Psoas muscle (tissue), 8 donors: ENCODE data around the gene MAST3. TPM values are rescaled to one million over a fixed set of nuclear protein-coding genes. Genes with fewer than 3 reads are reported as not detected.

Source experiments
- ATAC-seq, 4 donors: fragments of 200-7000 bp; cut with Tn5 transposase; one replicate each; pipeline ENCODE4 v1.9.1; 2020; ENCODE audit warnings: moderate library complexity in 3 of 4, mild to moderate bottlenecking in 2 of 4
- DNase-seq, 2 donors: peaks; one replicate each; pipeline ENCODE4 v3.0.0-alpha.2; 2020
- H3K27ac ChIP-seq: fragments of 200-600 bp; one replicate; pipeline ENCODE4 v1.8.0; 2022
- H3K27me3 ChIP-seq, 3 donors: fragments of 200-600 bp in 1 of 3; one replicate each; pipeline versions ENCODE4 v1.6.1 to v1.8.0; 2013 to 2022; ENCODE audit warnings: low read length in 2 of 3, mild to moderate bottlenecking in 2 of 3, moderate library complexity in 1 of 3; ENCODE audit not compliant: insufficient read depth in 3 of 3
- H3K36me3 ChIP-seq, 2 donors: fragments of 200-600 bp in 1 of 2; one replicate each; pipeline versions ENCODE4 v1.6.1 to v1.8.0; 2013 to 2022; ENCODE audit warnings: low read depth in 1 of 2, mild to moderate bottlenecking in 1 of 2, moderate library complexity in 1 of 2; ENCODE audit not compliant: insufficient read depth in 1 of 2
- H3K4me1 ChIP-seq: fragments of 200-600 bp; one replicate; pipeline ENCODE4 v1.8.0; 2022
- H3K4me3 ChIP-seq: fragments of 200-600 bp; one replicate; pipeline ENCODE4 v1.8.0; 2022; ENCODE audit warnings: mild to moderate bottlenecking
- H3K9me3 ChIP-seq: fragments of 200-600 bp; one replicate; pipeline ENCODE4 v1.8.0; 2022
- CTCF ChIP-seq: fragments of 200-600 bp; IDR thresholded peaks from one replicate; pipeline ENCODE4 v1.8.0; 2022; ENCODE audit warnings: antibody characterized with exemption
- WGBS, 3 donors: extraction: QIAGEN DNeasy Blood & Tissue Kit; methylation state at CpG; one replicate each; pipeline versions ENCODE4 v1.1.6 to v1.1.7; 2013; 5-methylcytosine and 5-hydroxymethylcytosine counted together
- intact Hi-C, 2 donors: fragments of 100-400 bp; cut with DNase I; formaldehyde crosslinking; loops; one replicate each; pipeline versions ENCODE4 v1.11.0 to v1.14.2; 2022
- polyA plus RNA-seq, 3 donors: library from polyadenylated mRNA; stranded (reverse); fragments of 200-250 nt; gene quantifications; one replicate each; pipeline ENCODE4 v1.2.3, GENCODE V29; 2013
- total RNA-seq, 4 donors: library from RNA; stranded (reverse); fragmentation: NEBNext Ultra II Directional in 2 of 4; extraction: Animal tissue kit (Norgen Biotek cat#: 25700) in 2 of 4; gene quantifications; one replicate each; pipeline versions ENCODE4 v1.2.1 to v1.2.4, GENCODE V29; 2021 to 2023
- donor health status: healthy with polysubstance abuse.
- donor health status: DM: no; HTN: no; CAD: no; lungs with moderate emphysema.
- donor health status: Bipolar disorder and iron deficiency.
- donor health status: healthy.
- donor health status: DM: yes; HTN: yes; CAD: no.
- donor health status: DM: no; HTN: no; CAD: no.
- donor health status: DM: no; HTN: no; CAD: no.
- donor health status: DM: yes; HTN: yes; CAD: no.

MAST3 gene
- total and polyA plus RNA-seq, 7 donors, result 0.34 to 5.1 (median 2.5) TPM

DNA sequence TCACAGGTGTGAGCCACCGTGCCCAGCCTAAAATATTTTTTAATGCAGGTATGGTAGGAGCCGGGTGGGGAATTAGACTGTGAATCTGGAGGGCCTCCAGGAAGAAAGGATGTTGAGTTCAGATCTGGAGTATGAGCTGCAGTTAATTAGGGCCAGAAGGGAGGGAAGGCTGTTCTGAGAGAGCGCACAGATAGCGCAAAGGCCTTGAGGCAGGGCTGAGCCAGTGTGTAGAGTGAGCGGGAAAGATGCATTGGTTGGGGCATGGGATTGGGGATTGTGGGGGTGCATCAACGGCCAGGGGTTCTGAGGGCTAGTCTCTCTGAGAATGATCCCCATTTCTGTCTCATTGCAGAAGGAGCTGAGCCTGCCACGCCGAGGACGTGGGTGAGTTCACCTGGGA lies 9.7 kb downstream of the MAST3 start:
- 92 to 93% (median 92%) methylated on average over 9 of the region's 9 CpGs for WGBS, 3 donors

DNA sequence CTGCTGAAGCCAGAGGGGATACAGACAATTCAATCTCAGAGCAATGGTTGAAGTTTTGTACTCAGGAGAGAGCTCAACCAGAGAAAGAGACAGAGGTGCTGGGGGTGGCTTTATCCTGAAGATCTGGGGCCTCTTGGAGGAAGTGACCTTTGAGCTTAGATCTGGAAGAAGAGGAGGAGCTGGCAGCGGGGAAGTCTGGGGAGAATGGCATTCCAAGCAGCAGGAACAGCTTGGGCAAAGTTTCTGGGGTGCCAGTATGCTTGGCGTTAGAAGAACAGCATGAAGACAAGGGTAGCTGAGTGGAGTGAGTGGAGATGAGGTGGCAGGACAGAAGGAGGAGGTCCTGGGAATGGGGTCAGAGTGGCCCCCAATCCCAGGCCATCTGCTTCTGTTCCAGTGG lies 11.3 kb downstream of the MAST3 start:
- WGBS, 3 donors, result 76 to 81% (median 78%) methylated on average over 2 of the region's 2 CpGs
- no peak for DNase-seq

More for the DNA sequence above, 9.7 kb downstream of the MAST3 start:
- DNase-seq, result no peak
- intact Hi-C loops, result no loop called here
- ATAC-seq, result no peak
- Histone ChIP-seq H3K27me3 (peaks cover 0 to 45% (median 5%) of the 10 kb centered on the region in 3 donors), H3K9me3 (no peaks in the 10 kb centered on the region), H3K4me1 (peaks cover 8% of the 10 kb centered on the region), H3K27ac (no peak overlapping the region), H3K36me3 (no peaks in the 10 kb centered on the region), H3K4me3 (no peak overlapping the region)
- no peak for TF ChIP-seq CTCF

DNA sequence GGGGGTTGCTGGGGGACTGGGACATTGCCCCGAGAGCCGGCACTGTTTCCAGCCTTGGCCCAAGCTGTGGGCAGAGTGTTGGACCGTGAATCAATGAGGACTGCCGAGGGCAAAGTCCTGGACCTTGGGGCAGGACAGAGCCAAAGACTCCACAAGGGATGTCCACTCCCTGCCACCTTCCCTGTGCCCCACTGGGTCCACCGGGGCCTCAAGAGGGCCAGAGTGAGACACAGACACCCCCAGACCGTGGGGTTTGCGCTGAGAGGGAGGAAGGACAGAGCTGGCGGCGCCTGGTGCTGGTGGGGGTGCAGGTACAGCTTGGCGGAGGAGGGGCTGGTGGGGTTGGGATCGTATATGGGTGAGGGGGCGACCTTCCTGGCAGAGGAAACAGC lies 11.8 kb downstream of the MAST3 start:
- 58 to 70% (median 65%) methylated on average over 12 of the region's 12 CpGs for WGBS, 3 donors
- Histone ChIP-seq H3K27me3 (peaks cover 0 to 30% (median under 1%) of the 10 kb centered on the region in 3 donors), H3K9me3 (no peaks in the 10 kb centered on the region), H3K27ac (no peak overlapping the region), H3K4me3 (peak overlapping the region; percentile 76), H3K4me1 (peaks cover 8% of the 10 kb centered on the region), H3K36me3 (no peaks in the 10 kb centered on the region)
- ATAC-seq, result no peak
- intact Hi-C loops, result no loop called here
- TF ChIP-seq CTCF, result no peak
- no peak for DNase-seq

More for the DNA sequence above, 11.3 kb downstream of the MAST3 start:
- Histone ChIP-seq H3K27ac (no peak overlapping the region), H3K27me3 (peaks cover 0 to 30% (median 3%) of the 10 kb centered on the region in 3 donors), H3K4me1 (peaks cover 8% of the 10 kb centered on the region), H3K36me3 (no peaks in the 10 kb centered on the region), H3K9me3 (no peaks in the 10 kb centered on the region), H3K4me3 (no peak overlapping the region)
- no peak for TF ChIP-seq CTCF
- no peak for ATAC-seq
- intact Hi-C loops, result no loop called here

DNA sequence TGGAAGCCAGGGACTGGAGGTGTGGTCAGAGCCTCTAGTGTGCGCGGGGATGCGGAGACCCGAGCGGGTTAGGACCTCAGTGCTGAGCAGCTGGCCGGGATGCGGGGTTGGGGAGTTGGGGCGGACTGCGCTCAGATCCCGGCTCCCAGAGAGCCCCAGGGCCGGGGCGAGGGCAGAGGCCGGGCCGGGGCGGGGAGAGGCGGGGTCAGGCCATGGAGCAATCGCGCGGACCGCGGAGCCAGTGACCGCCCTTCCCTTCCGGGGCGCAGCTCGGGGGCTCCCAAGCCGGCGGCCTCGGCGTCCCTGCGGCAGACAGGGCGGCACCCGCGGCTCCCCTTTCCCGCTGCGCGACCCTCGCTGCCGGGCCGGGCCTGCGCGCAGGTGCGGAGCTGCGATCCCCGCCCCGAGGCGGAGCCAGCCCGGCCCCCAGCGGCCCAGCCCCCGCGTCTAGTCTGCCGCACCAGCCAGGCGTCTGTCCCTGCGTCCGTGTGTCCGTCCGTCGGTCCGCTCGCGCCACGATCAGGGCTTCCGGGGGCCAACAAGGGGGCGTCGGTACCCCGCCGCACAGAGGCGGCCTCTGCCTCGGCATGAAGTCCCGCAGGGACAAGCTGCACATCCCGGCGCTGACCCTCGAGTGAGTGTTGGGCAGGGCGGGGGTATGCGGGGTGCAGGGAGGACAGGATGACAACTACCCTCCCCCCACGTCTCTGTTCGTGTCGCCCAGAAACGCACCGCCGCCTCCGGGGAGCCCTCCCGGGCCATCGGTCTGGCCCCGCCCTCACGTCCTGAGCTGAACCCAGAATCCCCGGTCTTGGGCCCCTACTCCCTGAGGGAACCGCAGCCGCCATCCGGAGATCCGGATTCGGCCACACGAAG lies 12.4 kb downstream of the MAST3 start:
- DNase-seq, result peak; percentile 62 to 80
- peak; percentile 42 to 67 (median 52) for ATAC-seq
- WGBS, 3 donors, result 2 to 3% (median 2%) methylated on average over 44 to 92 of the region's 92 CpGs
- H3K9me3 ChIP-seq, result no peaks in the 10 kb centered on the region
- no peaks in the 10 kb centered on the region for H3K36me3 ChIP-seq
- H3K27ac ChIP-seq, result no peak overlapping the region
- H3K27me3 ChIP-seq, result peaks cover 0 to 30% (median 0%) of the 10 kb centered on the region in 3 donors
- H3K4me1 ChIP-seq, result peaks cover 8% of the 10 kb centered on the region
- intact Hi-C loops, result loop anchor here in 1 of 2 donors (5.0 kb wide), 1 partner anchor 142 kb away; no protein-coding TSS in a partner anchor
- no peak for TF ChIP-seq CTCF
- peak overlapping the region; percentile 76 for H3K4me3 ChIP-seq
